A549 (cell line): ENCODE measurements around the gene NTM. TPM values are rescaled to one million over a fixed set of nuclear protein-coding genes. Genes with fewer than 3 reads are reported as not detected.

Experiments used
- ATAC-seq, 2 experiments: fragments of 200-7000 bp in 1 of 2; fragments of >200 bp in 1 of 2; cut with Nextera tagmentation in 1 of 2; cut with Tn5 transposase in 1 of 2; 3 replicates each; pipeline versions ENCODE4 v1.8.0 to v1.9.1; 2018 to 2020; ENCODE audit warnings: mild to moderate bottlenecking in 1 of 2, moderate library complexity in 1 of 2
- CTCF ChIA-PET: fragments of 300-600 bp; sonication (Branson Sonifier 250); formaldehyde crosslinking; extraction: SDS; loops from one replicate; lab custom pipeline; 2021; ENCODE audit warnings: antibody characterized with exemption, inconsistent platforms; lab: Yijun Ruan, JAX
- POLR2A ChIA-PET: fragments of 350-600 bp; formaldehyde crosslinking; extraction: SDS; loops from one replicate; lab custom pipeline; 2021; ENCODE audit warnings: antibody characterized with exemption, inconsistent platforms; lab: Yijun Ruan, JAX
- DNase-seq, 2 experiments: peaks; one replicate each; pipeline versions ENCODE4 v3.0.0 to v3.0.0-alpha.2; 2011 to 2016; ENCODE audit warnings: low read depth in 1 of 2, low spot score in 1 of 2
- FAIRE-seq: peaks from 2 replicates; lab custom pipeline; 2011; peaks lifted over from hg19 to GRCh38; lab: Jason Lieb, UNC
- H3K27ac ChIP-seq, 2 experiments: fragments of >200 bp; sonication (Bioruptor Twin); formaldehyde crosslinking; 3 replicates each; pipeline ENCODE4 v1.5.1; 2016 to 2017
- H3K4me1 ChIP-seq: fragments of >200 bp; sonication (Bioruptor Twin); formaldehyde crosslinking; 3 replicates; pipeline ENCODE4 v1.6.1; 2016
- H3K4me2 ChIP-seq: fragments of >200 bp; sonication (Bioruptor Twin); formaldehyde crosslinking; 3 replicates; pipeline ENCODE4 v1.6.1; 2016
- H3K4me3 ChIP-seq: fragments of >200 bp; sonication (Bioruptor Twin); formaldehyde crosslinking; 3 replicates; pipeline ENCODE4 v1.5.1; 2016
- H3K9me3 ChIP-seq: fragments of >200 bp; sonication (Bioruptor Twin); formaldehyde crosslinking; 3 replicates; pipeline ENCODE4 v1.6.1; 2016
- CBX8 ChIP-seq: fragments of 200-600 bp; sonication (generic); IDR thresholded peaks from 2 replicates; pipeline ENCODE4 v1.6.1; 2016
- CHD2 ChIP-seq: fragments of 150-350 bp; IDR thresholded peaks from 2 replicates; pipeline ENCODE4 v1.6.1; 2014; ENCODE audit warnings: low read length; ENCODE audit not compliant: partially characterized antibody
- CTCF ChIP-seq: fragments of >200 bp; sonication (Bioruptor Twin); formaldehyde crosslinking; IDR thresholded peaks from 3 replicates; pipeline ENCODE4 v1.5.1; 2016
- EHF ChIP-seq: fragments of 250-450 bp; sonication (Bioruptor Pico); IDR thresholded peaks from 2 replicates; pipeline ENCODE4 v1.5.0; 2020; ENCODE audit warnings: mild to moderate bottlenecking
- EHMT2 ChIP-seq: fragments of 200-600 bp; sonication (generic); IDR thresholded peaks from 2 replicates; pipeline ENCODE4 v1.6.1; 2016; ENCODE audit warnings: antibody characterized with exemption, low read depth, mild to moderate bottlenecking, moderate library complexity
- ESRRA ChIP-seq: fragments of 150-350 bp; IDR thresholded peaks from 2 replicates; pipeline ENCODE4 v1.6.1; 2014; ENCODE audit warnings: mild to moderate bottlenecking, low read length, borderline replicate concordance
- FOSB ChIP-seq: fragments of 250-450 bp; sonication (Bioruptor Pico); IDR thresholded peaks from 2 replicates; pipeline ENCODE4 v1.5.0; 2020; ENCODE audit warnings: mild to moderate bottlenecking, moderate library complexity
- HDAC2 ChIP-seq: fragments of 200-600 bp; sonication (generic); IDR thresholded peaks from 2 replicates; pipeline ENCODE4 v1.6.1; 2016
- HES2 ChIP-seq: fragments of >200 bp; sonication (Bioruptor Twin); formaldehyde crosslinking; IDR thresholded peaks from 2 replicates; pipeline ENCODE4 v1.6.1; 2016
- HOXA7 ChIP-seq: fragments of 250-450 bp; sonication (Bioruptor Pico); IDR thresholded peaks from 2 replicates; pipeline ENCODE4 v1.5.0; 2020; ENCODE audit warnings: mild to moderate bottlenecking, moderate library complexity
- JUN ChIP-seq, 2 experiments: fragments of >200 bp; sonication (Bioruptor Twin); formaldehyde crosslinking; IDR thresholded peaks; 2 replicates in 1 of 2; 3 replicates in 1 of 2; pipeline ENCODE4 v1.6.1; 2016 to 2017
- KDM5A ChIP-seq: fragments of 200-600 bp; sonication (generic); IDR thresholded peaks from 2 replicates; pipeline ENCODE4 v1.6.1; 2016; ENCODE audit warnings: antibody characterized with exemption, mild to moderate bottlenecking
- MAZ ChIP-seq: fragments of 150-350 bp; IDR thresholded peaks from 2 replicates; pipeline ENCODE4 v1.6.1; 2014; ENCODE audit warnings: antibody characterized with exemption, low read depth, low read length, borderline replicate concordance
- MYC ChIP-seq: IDR thresholded peaks from 2 replicates; pipeline ENCODE4 v1.6.1; 2012; ENCODE audit warnings: mild to moderate bottlenecking, inconsistent platforms, low read length, improper control_type of control experiment, borderline replicate concordance
- NFE2L2 ChIP-seq: fragments of 150-350 bp; conservative IDR thresholded peaks from 2 replicates; pipeline ENCODE4 v1.6.1; 2014; ENCODE audit warnings: low read length
- NR3C1 ChIP-seq: fragments of >200 bp; sonication (Bioruptor Twin); formaldehyde crosslinking; IDR thresholded peaks from 3 replicates; pipeline ENCODE4 v1.6.1; 2017
- PHF8 ChIP-seq: fragments of 200-600 bp; sonication (generic); IDR thresholded peaks from 2 replicates; pipeline ENCODE4 v1.6.1; 2016; ENCODE audit warnings: low read depth, mild to moderate bottlenecking, antibody characterized with exemption, moderate library complexity, borderline replicate concordance
- RAD21 ChIP-seq, 2 experiments: fragments of >200 bp in 1 of 2; sonication (Bioruptor Twin) in 1 of 2; formaldehyde crosslinking in 1 of 2; IDR thresholded peaks in 1 of 2; conservative IDR thresholded peaks in 1 of 2; 2 replicates in 1 of 2; 3 replicates in 1 of 2; pipeline ENCODE4 v1.6.1; 2012 to 2018; ENCODE audit warnings: inconsistent platforms in 1 of 2
- TP53 ChIP-seq: fragments of 250-450 bp; sonication (Bioruptor Pico); IDR thresholded peaks from 2 replicates; pipeline ENCODE4 v1.5.0; 2021; ENCODE audit warnings: mild to moderate bottlenecking, moderate library complexity
- ZC3H11A ChIP-seq: fragments of 450-650 bp; IDR thresholded peaks from 2 replicates; pipeline ENCODE4 v1.6.1; 2014; ENCODE audit warnings: antibody characterized with exemption, mild to moderate bottlenecking
- WGBS: methylation state at CpG from one replicate; pipeline ENCODE4 v1.1.6; 2017; ENCODE audit errors: missing lambda C conversion rate; 5-methylcytosine and 5-hydroxymethylcytosine counted together
- polyA plus RNA-seq, 4 experiments: library from polyadenylated mRNA; depleted of rRNA in 3 of 4; stranded (reverse); fragments of >200 nt; fragmentation: RNase III in 1 of 4; extraction: RNeasy Plus Mini Kit Qiagen cat#74134 plus additional on column Dnase treatment in 1 of 4; gene quantifications; 2 replicates in 3 of 4; 3 replicates in 1 of 4; pipeline ENCODE4 v1.2.3, GENCODE V29; 2011 to 2017
- TF ChIP-seq, protein P1 (sequence below): IDR thresholded peaks from 2 replicates; pipeline ENCODE4 v1.6.1; 2012

Gene NTM
- polyA plus RNA-seq, 2 of the 4 experiments (the other 2 are of a cell fraction): not detected

DNA sequence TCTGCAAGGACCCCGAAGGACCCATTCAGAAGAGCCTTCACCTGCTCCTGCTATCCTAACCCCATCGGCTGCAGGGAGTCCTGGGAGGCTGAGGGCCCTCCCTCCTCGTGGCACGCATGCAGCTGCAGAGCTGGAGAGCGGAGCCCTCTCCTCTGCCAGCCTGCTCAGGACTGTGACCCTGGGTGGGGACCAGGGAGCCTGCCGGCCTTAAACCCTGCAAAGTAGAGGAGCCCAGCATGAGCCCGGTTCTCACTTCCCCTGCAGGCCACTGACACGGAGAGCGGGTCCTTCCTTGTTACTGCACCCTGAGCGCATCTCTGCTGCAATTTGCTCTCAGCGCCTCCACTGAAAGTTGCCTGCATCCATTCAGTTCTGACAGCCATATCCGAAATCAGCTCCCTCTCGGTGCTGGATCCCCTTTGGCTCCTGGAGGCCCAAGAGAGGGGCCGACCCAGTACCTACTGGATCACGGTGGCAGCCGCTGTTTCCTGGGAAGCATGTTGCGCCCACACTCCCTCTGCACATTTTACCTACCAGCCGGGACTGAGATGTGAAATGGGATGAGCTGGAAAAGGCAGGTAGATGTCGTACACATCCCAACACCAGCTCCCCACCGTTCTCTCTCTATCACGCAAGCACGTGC is 312.1 kb downstream of the NTM start:
- no peaks in the 10 kb centered on the region for H3K4me1 ChIP-seq
- POLR2A ChIA-PET: no interaction called here
- no peak for TF ChIP-seq EHMT2
- TF ChIP-seq, all 56 proteins: peak for 0
- 57% methylated on average over 16 of the region's 22 CpGs for WGBS
- FAIRE-seq: no peak
- H3K27ac ChIP-seq: no peak overlapping the region
- CTCF ChIA-PET: interaction anchor here (0.9 to 2.4 kb wide), 3 partner anchors 8 to 17 kb away, joined by 3 to 9 read pairs (median 8); no protein-coding TSS in a partner anchor
- H3K4me3 ChIP-seq: no peak overlapping the region
- no peak overlapping the region for H3K4me2 ChIP-seq
- DNase-seq: no peak
- ATAC-seq: no peak
- H3K9me3 ChIP-seq: no peaks in the 10 kb centered on the region

DNA sequence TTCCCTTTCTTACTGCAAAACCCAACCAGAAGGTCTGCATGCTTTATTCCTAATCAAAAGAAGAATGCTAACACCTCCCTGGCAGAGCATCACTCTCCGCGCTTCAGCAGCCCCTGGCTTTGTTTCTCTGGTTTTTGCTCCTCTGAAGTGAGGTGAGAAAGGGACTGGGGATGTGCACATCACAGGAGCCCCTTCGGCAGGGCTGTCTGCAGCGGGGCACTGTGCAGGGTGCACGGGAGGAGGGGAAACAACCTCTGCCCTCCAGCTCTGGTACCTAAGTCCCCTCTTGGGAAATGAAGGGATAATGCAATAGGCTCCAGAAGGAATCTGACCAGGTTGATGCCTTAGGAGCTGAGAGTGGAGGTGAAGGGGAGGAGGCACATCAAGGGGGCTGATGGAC is 312.7 kb downstream of the NTM start:
- TF ChIP-seq ESRRA (no peak), CBX8 (no peak), NR3C1 (no peak), HES2 (no peak), EHF (no peak), MYC (no peak), NFE2L2 (no peak), CTCF (no peak), PHF8 (no peak), KDM5A (no peak), ZC3H11A (no peak), HDAC2 (no peak), HOXA7 (no peak), JUN (IDR thresholded peaks at IDR 0.05) (no peak), MAZ (no peak), FOSB (CRISPR knock-in tag) (no peak), TP53 (CRISPR knock-in tag) (no peak), CHD2 (no peak), RAD21 (conservative IDR thresholded peaks at IDR 0.05 in 1 of 2, IDR thresholded peaks at IDR 0.05 in 1 of 2) (no peak)
- TF ChIP-seq, protein P1, sequence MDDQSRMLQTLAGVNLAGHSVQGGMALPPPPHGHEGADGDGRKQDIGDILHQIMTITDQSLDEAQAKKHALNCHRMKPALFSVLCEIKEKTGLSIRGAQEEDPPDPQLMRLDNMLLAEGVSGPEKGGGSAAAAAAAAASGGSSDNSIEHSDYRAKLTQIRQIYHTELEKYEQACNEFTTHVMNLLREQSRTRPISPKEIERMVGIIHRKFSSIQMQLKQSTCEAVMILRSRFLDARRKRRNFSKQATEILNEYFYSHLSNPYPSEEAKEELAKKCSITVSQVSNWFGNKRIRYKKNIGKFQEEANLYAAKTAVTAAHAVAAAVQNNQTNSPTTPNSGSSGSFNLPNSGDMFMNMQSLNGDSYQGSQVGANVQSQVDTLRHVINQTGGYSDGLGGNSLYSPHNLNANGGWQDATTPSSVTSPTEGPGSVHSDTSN: no peak
- Histone ChIP-seq H3K4me2 (no peak overlapping the region), H3K9me3 (no peaks in the 10 kb centered on the region), H3K4me1 (no peaks in the 10 kb centered on the region), H3K27ac (no peak overlapping the region), H3K4me3 (no peak overlapping the region)
- WGBS: 33% methylated on average over 3 of the region's 5 CpGs
- DNase-seq (no peak), FAIRE-seq (no peak), ATAC-seq (no peak)
- CTCF ChIA-PET: interaction anchor here (0.9 to 2.4 kb wide), 3 partner anchors 9 to 18 kb away, joined by 3 to 9 read pairs (median 8); no protein-coding TSS in a partner anchor
- POLR2A ChIA-PET: no interaction called here

DNA sequence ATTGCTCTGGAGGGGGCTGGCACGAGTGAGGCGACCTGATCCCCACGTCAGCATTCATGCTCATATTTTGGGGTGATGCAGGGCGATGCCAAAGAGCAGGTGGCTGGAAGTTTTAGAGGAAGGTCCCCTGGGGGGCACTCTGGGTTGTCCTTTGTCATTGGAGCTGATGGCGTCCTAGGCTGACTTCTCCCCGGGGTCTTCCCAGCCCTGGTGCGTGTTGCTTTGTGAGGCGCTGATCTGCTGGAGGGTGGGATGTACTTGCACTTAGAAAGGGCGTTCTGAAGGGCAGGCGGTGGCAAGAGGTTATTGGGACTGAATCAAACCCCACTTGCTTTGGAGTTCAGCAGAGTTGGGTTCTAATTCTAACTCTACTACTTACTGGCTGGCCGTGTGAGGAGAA is 313.3 kb downstream of the NTM start:
- no peak for DNase-seq
- POLR2A ChIA-PET: no interaction called here
- FAIRE-seq: no peak
- Histone ChIP-seq H3K4me1 (no peaks in the 10 kb centered on the region), H3K27ac (no peak overlapping the region), H3K4me3 (no peak overlapping the region), H3K4me2 (no peak overlapping the region), H3K9me3 (no peaks in the 10 kb centered on the region)
- CTCF ChIA-PET: interaction anchor here (2.3 to 2.4 kb wide), 2 partner anchors 9 to 11 kb away, joined by 9 to 20 read pairs; no protein-coding TSS in a partner anchor
- 0% methylated on average over 5 of the region's 11 CpGs for WGBS
- no peak for ATAC-seq
- no peak for TF ChIP-seq EHMT2
- no peak for TF ChIP-seq KDM5A
- TF ChIP-seq, all 56 proteins: peak for 0
